ENCODE measurements around the gene GUCY1A2.

GUCY1A2 gene

DNA sequence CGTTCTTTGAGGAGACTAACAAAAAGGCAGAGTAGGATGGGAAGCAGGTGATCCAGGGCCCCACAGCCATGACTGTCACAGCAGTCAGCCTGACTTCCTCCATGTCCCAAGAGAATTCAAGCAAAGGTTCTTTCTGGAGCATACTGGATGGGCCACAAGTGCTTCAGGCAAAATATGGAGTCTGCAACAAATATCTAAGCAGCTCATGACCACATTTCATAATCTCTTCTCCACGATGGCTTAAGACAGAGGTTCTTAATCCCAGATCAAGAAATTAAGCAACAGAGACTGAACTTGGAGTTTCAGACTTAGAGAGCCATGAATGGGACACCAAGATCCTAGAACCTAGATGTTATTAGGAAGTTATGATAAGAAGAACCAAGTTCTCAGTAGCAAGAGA, 31.6 kb downstream of the GUCY1A2 start:
- TF ChIP-seq, protein P1, sequence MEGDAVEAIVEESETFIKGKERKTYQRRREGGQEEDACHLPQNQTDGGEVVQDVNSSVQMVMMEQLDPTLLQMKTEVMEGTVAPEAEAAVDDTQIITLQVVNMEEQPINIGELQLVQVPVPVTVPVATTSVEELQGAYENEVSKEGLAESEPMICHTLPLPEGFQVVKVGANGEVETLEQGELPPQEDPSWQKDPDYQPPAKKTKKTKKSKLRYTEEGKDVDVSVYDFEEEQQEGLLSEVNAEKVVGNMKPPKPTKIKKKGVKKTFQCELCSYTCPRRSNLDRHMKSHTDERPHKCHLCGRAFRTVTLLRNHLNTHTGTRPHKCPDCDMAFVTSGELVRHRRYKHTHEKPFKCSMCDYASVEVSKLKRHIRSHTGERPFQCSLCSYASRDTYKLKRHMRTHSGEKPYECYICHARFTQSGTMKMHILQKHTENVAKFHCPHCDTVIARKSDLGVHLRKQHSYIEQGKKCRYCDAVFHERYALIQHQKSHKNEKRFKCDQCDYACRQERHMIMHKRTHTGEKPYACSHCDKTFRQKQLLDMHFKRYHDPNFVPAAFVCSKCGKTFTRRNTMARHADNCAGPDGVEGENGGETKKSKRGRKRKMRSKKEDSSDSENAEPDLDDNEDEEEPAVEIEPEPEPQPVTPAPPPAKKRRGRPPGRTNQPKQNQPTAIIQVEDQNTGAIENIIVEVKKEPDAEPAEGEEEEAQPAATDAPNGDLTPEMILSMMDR (IDR thresholded peaks at IDR 0.05; ENCODE audit: low read depth, low read length, missing control alignments): no peak
- no peak overlapping the region for H3K4me3 ChIP-seq (ENCODE audit: low read depth, low read length)
- DNase-seq (ENCODE audit: low read depth): no peak

DNA sequence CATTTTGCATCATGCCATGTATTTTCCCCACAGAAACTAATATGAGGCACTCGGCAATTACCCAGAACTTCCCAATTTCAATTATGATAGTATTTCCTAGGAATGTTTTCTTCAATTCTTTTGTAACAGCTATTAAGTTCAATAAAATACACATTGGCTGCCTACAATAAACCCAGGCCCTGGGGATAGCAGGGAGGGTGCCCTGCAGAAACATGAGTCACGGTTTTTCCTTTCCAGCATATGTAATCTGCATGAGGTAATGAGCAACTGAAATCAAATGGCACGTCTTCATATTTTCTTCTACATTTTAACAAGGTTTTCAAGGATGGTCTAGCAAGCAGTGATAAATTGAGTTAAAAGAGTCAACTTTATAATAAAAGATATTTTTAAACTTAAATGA, 32.0 kb downstream of the GUCY1A2 start:
- no peak overlapping the region for H3K4me3 ChIP-seq (ENCODE audit: low read depth, low read length)
- no peak for DNase-seq (ENCODE audit: low read depth)
- TF ChIP-seq, protein P1 (IDR thresholded peaks at IDR 0.05; ENCODE audit: low read depth, low read length, missing control alignments): no peak

DNA sequence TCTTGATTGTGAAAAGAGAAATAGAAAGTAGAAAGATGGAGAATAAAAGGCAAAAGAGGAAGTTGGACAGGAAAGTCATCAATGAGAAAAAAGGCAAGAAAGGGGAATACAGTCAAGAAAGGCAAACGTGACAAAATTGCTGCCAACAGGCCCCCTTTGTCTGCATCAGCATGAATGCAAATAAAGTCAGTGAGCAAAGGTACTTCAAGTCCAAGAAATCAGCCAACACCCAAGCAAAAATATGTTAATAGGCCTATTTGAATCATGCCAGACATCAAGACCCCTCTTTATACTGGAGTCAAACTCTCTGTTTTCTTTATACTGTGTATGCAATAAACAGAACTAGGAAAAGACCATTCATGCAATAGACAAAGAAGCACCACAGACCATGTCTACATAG, 34.3 kb downstream of the GUCY1A2 start:
- DNase-seq (ENCODE audit: low read depth): no peak
- TF ChIP-seq, protein P1 (IDR thresholded peaks at IDR 0.05; ENCODE audit: low read depth, low read length, missing control alignments): no peak
- no peak overlapping the region for H3K4me3 ChIP-seq (ENCODE audit: low read depth, low read length)

DNA sequence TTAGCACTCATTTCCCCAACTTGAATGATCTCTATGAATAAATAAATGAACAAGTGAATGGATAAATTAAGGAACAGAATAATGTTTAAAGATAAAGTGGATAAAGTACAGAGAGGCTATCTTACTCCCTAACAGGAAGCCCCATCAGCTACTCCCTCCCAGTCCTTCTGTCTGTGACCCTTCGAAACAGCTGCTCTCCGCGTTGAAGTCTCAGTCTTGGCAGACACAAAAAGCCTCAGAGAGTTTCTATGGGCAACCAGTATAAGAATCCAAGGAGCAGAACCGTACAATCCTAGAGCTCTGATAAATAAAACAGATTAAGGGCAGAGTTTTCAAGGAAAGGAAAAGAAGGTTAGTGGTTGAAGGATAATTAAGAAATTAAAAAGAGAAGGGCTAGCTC, 35.0 kb downstream of the GUCY1A2 start:
- no peak for DNase-seq (ENCODE audit: low read depth)
- no peak overlapping the region for H3K4me3 ChIP-seq (ENCODE audit: low read depth, low read length)
- TF ChIP-seq, protein P1 (IDR thresholded peaks at IDR 0.05; ENCODE audit: low read depth, low read length, missing control alignments): no peak

DNA sequence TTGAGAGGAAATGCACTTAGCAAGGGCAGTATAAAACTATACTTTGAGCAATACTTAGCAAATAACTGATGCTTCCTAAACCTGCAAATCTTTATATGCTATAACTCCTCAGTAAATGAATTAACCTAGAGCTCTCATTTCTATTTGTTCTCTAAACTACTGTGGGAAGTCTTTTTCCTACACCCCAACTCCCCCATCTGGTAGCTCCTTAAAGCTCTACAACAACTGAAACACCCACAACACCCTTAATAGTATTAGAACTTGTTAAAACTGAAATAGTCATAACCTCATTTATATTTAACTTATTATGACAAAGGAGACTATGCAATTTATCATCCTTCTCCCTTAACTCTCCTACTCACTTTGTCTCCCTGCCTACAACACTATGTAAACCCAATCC, 43.4 kb downstream of the GUCY1A2 start:
- TF ChIP-seq, protein P1 (IDR thresholded peaks at IDR 0.05; ENCODE audit: low read depth, low read length, missing control alignments): no peak
- DNase-seq (ENCODE audit: low read depth): no peak
- no peak overlapping the region for H3K4me3 ChIP-seq (ENCODE audit: low read depth, low read length)

DNA sequence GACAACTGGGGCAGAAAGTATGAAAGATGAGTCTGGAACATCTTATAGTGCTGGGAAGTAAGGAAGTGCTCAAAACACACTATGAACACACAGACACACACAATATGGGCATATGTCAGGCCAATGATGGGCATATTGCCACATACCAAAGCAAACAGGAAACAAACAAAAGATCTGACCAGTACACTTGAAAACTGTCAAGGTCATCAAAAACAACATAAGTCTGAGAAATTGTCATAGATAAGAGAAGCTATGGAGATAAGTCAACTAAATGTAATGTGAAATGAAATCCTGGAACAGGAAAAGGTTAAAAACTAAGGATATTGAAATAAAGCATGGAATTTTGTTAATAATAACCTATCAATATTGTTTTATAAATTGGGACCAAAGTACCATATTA, 46.4 kb downstream of the GUCY1A2 start:
- TF ChIP-seq, protein P1 (IDR thresholded peaks at IDR 0.05; ENCODE audit: low read depth, low read length, missing control alignments): no peak
- no peak for DNase-seq (ENCODE audit: low read depth)

DNA sequence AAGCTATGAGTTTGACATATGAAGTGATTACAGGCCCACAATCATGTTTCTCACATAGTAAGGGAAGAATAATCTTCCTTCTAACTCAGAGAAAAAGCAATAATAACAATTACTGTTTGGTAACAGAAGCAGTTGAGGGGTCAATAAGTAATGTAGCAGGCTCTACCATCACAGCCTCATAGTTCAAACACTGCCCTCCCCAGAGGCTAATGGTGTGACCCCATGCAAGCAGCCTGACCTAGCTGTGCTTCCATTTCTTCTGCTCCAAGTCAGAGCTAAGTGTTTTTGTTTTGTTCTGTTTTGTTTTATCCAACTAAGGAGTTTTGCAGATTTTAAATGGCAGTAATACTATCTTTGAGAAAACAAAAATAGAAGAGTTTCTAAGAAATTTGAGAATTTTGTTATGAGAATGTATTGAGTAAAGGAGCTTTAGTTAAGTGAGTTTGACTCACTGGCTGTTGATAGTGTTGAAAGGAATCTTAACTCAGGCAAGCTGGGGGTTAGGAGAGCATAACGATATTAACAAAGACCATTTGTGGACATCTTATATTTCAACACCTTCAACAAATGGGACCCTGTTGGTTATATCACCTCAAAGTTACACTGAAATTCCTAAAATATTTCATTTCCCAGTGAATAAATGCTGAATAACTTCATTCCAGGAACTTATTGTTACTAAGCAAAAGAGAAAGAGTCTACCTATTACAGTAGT, 48.5 kb downstream of the GUCY1A2 start:
- DNase-seq (ENCODE audit: low read depth): no peak
- H3K4me3 ChIP-seq (ENCODE audit: low read depth, low read length): no peak overlapping the region
- TF ChIP-seq, protein P1 (IDR thresholded peaks at IDR 0.05; ENCODE audit: low read depth, low read length, missing control alignments): no peak

More for the DNA sequence above, 46.4 kb downstream of the GUCY1A2 start:
- no peak overlapping the region for H3K4me3 ChIP-seq (ENCODE audit: low read depth, low read length)
